ENCODE data around the gene C12orf43.

The C12orf43 gene

GRCh38 chr12:121030576-121031212, 14.4 kb upstream of the C12orf43 start:
- DNase-seq = no peak

- no peak for DNase-seq
These were observed 10.2 kb upstream of the C12orf43 start for GRCh38 chr12:121026274-121027045.

- DNase-seq = no peak
These were observed 9.3 kb upstream of the C12orf43 start for GRCh38 chr12:121025442-121026226.

- no peak for DNase-seq
These were observed 7.5 kb upstream of the C12orf43 start for GRCh38 chr12:121023799-121024198.

GRCh38 chr12:121022713-121023112, 6.4 kb upstream of the C12orf43 start:
- DNase-seq = no peak

- DNase-seq = no peak
These were observed 5.5 kb upstream of the C12orf43 start for GRCh38 chr12:121021754-121022153.

GRCh38 chr12:121018860-121019617, 2.8 kb upstream of the C12orf43 start:
- no peak for DNase-seq

- no peak for DNase-seq
These were observed 1.7 kb upstream of the C12orf43 start for GRCh38 chr12:121017966-121018491.

- no peak for DNase-seq
These were observed 2.6 kb downstream of the C12orf43 start for GRCh38 chr12:121013715-121014114.

- DNase-seq = no peak
These were observed 4.5 kb downstream of the C12orf43 start for GRCh38 chr12:121011820-121012219.

GRCh38 chr12:121010860-121011259, 5.4 kb downstream of the C12orf43 start:
- DNase-seq = no peak

GRCh38 chr12:121009741-121010140, 6.5 kb downstream of the C12orf43 start:
- DNase-seq = no peak

GRCh38 chr12:121008347-121009098, 7.8 kb downstream of the C12orf43 start:
- DNase-seq = no peak

- no peak for DNase-seq
These were observed 10.9 kb downstream of the C12orf43 start for GRCh38 chr12:121005346-121005815.

- DNase-seq = no peak
These were observed 12.0 kb downstream of the C12orf43 start for GRCh38 chr12:121004253-121004815.

- DNase-seq = no peak
These were observed 12.6 kb downstream of the C12orf43 start for GRCh38 chr12:121003650-121004049.

GRCh38 chr12:121001841-121002483, 14.3 kb downstream of the C12orf43 start:
- no peak for DNase-seq

GRCh38 chr12:121001060-121001459, 15.2 kb downstream of the C12orf43 start:
- DNase-seq = no peak

- DNase-seq = no peak
These were observed 15.8 kb downstream of the C12orf43 start for GRCh38 chr12:121000530-121000929.

- no peak for DNase-seq
These were observed 16.8 kb downstream of the C12orf43 start for GRCh38 chr12:120999191-121000120.

Measured in NCI-H446 treated with DMSO at 0.1 percent for 48 hours (cell line).